ENCODE results near the gene TMTC4. TPM values are rescaled to one million over a fixed set of nuclear protein-coding genes. Genes with fewer than 3 reads are reported as not detected.

The TMTC4 gene
- total RNA-seq, 4 donors from 2014 or later: 17.6 to 37.9 (median 21.0) TPM

- DNase-seq (ENCODE audit: low spot score in 2 of 2): no peak
- Histone ChIP-seq H3K4me3 (peak overlapping the region; percentile 94), H3K4me1 (peaks cover 18% of the 10 kb centered on the region), H3K27ac (peak overlapping the region; percentile 88), H3K27me3 (no peaks in the 10 kb centered on the region), H3K9me3 (no peaks in the 10 kb centered on the region), H3K36me3 (peaks cover 12% of the 10 kb centered on the region)
- TF ChIP-seq POLR2AphosphoS5 (IDR thresholded peaks at IDR 0.05) (no peak), POLR2A (IDR thresholded peaks at IDR 0.05) (no peak), CTCF (IDR thresholded peaks at IDR 0.05) (no peak), EP300 (IDR thresholded peaks at IDR 0.05) (no peak)
- WGBS: 21% methylated on average over 7 of the region's 11 CpGs
Measured at GRCh38 chr13:100673376-100673712, 1.3 kb downstream of the TMTC4 start.

DNA sequence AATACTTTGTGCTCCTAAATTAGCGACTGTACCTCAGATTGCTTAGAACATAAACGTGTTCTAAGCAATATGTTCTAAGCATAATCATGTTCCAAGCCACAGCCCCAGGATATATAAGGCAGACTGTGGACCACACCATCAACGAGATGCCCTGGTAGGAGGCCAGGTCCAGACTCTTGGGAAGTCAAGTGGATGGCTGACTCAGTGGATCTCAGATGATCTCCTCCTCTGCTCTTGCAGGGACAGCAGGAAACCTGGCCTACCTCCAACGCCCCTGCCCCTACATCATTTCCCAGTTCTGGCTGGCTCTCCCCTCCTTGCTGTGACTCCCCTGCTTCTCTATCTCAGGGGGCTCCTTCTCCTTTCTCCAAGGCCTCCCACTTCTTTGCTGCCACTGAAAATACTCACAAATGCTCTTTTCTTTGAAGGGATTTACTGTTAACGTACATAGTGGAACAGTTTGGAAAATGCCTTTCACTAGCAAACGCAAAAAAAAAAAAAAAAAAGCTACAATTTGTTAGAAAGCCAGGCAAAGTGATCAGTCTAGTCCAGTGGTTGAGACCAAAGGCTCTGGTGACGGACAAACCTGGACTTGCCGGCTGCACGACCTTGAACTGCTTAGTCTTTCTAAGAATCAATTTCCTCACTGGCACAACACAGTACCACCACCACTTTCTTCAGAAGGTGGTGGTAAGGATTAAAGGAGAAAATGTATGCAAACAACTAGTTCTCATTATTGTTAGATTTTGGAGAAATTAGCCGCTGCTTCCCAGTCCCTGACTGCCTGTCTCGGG, 3.0 kb downstream of the TMTC4 start:
- no peak overlapping the region for H3K27ac ChIP-seq
- peaks cover 18% of the 10 kb centered on the region for H3K4me1 ChIP-seq
- H3K36me3 ChIP-seq: peaks cover 25% of the 10 kb centered on the region
- no peak overlapping the region for H3K4me3 ChIP-seq
- DNase-seq (ENCODE audit: low spot score in 2 of 2): no peak
- no peak for TF ChIP-seq POLR2AphosphoS5 (IDR thresholded peaks at IDR 0.05)
- TF ChIP-seq EP300 (IDR thresholded peaks at IDR 0.05): no peak
- TF ChIP-seq POLR2A (IDR thresholded peaks at IDR 0.05): no peak
- no peak for TF ChIP-seq CTCF (IDR thresholded peaks at IDR 0.05)
- H3K9me3 ChIP-seq: no peaks in the 10 kb centered on the region
- H3K27me3 ChIP-seq: no peaks in the 10 kb centered on the region
- 88% methylated on average over 11 of the region's 11 CpGs for WGBS

- DNase-seq (ENCODE audit: low spot score in 2 of 2): no peak
- Histone ChIP-seq H3K9me3 (no peaks in the 10 kb centered on the region), H3K27me3 (no peaks in the 10 kb centered on the region), H3K4me1 (peaks cover 7% of the 10 kb centered on the region), H3K4me3 (no peak overlapping the region), H3K27ac (no peak overlapping the region), H3K36me3 (peaks cover 46% of the 10 kb centered on the region)
- 91% methylated on average over 7 of the region's 7 CpGs for WGBS
- TF ChIP-seq POLR2AphosphoS5 (IDR thresholded peaks at IDR 0.05) (no peak), EP300 (IDR thresholded peaks at IDR 0.05) (no peak), POLR2A (IDR thresholded peaks at IDR 0.05) (no peak), CTCF (IDR thresholded peaks at IDR 0.05) (no peak)
Measured at GRCh38 chr13:100668408-100668807, 6.2 kb downstream of the TMTC4 start.

DNA sequence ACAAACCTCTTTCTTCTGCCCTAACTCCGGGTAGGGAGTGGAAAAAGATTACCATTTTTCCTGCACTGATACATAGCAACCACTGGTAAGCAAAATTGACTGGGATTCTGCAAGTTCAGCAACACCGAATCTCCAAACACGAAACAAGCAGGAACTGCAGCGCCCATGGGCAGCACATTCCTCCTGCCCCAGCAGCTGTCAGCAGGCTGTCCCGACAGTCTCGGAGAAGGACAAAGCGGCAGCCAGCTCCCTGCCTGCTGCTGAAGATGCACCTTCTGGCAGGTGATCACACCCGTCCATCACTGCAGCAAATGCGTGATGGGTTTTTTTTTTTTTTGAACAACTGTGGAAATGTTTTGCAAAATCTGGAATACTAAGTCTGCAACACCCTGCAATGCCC, 6.7 kb downstream of the TMTC4 start:
- H3K27ac ChIP-seq: no peak overlapping the region
- peaks cover 2% of the 10 kb centered on the region for H3K4me1 ChIP-seq
- 97% methylated on average over 9 of the region's 9 CpGs for WGBS
- peaks cover 51% of the 10 kb centered on the region for H3K36me3 ChIP-seq
- no peak for TF ChIP-seq POLR2A (IDR thresholded peaks at IDR 0.05)
- no peak for TF ChIP-seq CTCF (IDR thresholded peaks at IDR 0.05)
- TF ChIP-seq EP300 (IDR thresholded peaks at IDR 0.05): no peak
- no peak for TF ChIP-seq POLR2AphosphoS5 (IDR thresholded peaks at IDR 0.05)
- no peak for DNase-seq (ENCODE audit: low spot score in 2 of 2)
- H3K9me3 ChIP-seq: no peaks in the 10 kb centered on the region
- H3K27me3 ChIP-seq: no peaks in the 10 kb centered on the region
- no peak overlapping the region for H3K4me3 ChIP-seq

- Histone ChIP-seq H3K36me3 (peaks cover 65% of the 10 kb centered on the region), H3K27me3 (no peaks in the 10 kb centered on the region), H3K4me1 (no peaks in the 10 kb centered on the region), H3K4me3 (no peak overlapping the region), H3K27ac (no peak overlapping the region), H3K9me3 (no peaks in the 10 kb centered on the region)
- no peak for DNase-seq (ENCODE audit: low spot score in 2 of 2)
- 52% methylated on average over 5 of the region's 5 CpGs for WGBS
- TF ChIP-seq EP300 (IDR thresholded peaks at IDR 0.05) (no peak), POLR2A (IDR thresholded peaks at IDR 0.05) (no peak), POLR2AphosphoS5 (IDR thresholded peaks at IDR 0.05) (no peak), CTCF (IDR thresholded peaks at IDR 0.05) (no peak)
Measured at GRCh38 chr13:100666124-100666523, 8.5 kb downstream of the TMTC4 start.
